ENCODE results near the gene GJA3.
"Not testable (repeated sequence)": the region's sequence is repeated elsewhere in the genome, so short reads cannot be mapped to it uniquely, and the experiment has no call there.

Gene GJA3

GRCh38 chr13:20182231-20182846 is 21.5 kb upstream of the GJA3 start:
- DNase-seq (ENCODE audit: low read depth): no peak

- DNase-seq (ENCODE audit: low read depth): no peak
Measured at GRCh38 chr13:20181188-20181587, 20.3 kb upstream of the GJA3 start.

- DNase-seq (ENCODE audit: low read depth): no peak
Measured at GRCh38 chr13:20178156-20178555, 17.3 kb upstream of the GJA3 start.

- no peak for DNase-seq (ENCODE audit: low read depth)
Measured at GRCh38 chr13:20177049-20177831, 16.4 kb upstream of the GJA3 start.

DNA sequence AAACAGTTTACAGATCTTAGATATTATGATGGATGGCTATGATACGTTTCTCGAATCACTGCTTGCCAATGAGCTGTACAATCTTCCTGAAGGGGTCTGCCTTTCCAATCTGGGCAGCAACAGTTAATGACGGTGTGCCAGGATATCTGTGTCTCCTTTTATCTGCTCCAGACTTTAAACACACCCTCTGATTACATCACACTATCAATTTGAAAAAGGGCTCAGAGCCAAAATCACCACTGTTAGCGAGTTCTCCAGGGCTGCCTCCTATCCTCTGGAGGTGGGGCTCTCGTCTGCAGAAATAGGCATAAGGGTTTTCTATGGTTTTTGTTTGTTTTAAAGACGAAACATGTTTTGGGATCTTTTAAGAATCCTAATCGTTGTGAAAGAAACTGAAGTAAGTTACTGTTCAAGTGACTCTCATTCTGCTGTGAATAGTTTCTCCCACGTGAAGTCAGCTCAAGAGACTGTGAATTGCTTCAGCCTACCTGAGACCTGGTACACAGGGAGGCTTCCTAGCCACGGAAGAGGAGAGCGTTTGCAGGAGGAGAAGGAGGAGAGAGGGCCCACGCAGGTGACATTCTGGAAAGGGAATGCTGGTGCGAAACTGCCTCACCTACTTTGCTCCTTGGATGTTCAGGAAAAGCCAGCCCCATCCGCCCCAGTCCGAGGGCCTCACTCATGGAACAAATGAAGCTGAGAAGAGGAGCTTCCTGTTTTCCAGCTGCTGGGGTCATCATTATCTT is 15.2 kb upstream of the GJA3 start:
- DNase-seq (ENCODE audit: low read depth): no peak

GRCh38 chr13:20175406-20175794 is 14.5 kb upstream of the GJA3 start:
- DNase-seq (ENCODE audit: low read depth): no peak

DNA sequence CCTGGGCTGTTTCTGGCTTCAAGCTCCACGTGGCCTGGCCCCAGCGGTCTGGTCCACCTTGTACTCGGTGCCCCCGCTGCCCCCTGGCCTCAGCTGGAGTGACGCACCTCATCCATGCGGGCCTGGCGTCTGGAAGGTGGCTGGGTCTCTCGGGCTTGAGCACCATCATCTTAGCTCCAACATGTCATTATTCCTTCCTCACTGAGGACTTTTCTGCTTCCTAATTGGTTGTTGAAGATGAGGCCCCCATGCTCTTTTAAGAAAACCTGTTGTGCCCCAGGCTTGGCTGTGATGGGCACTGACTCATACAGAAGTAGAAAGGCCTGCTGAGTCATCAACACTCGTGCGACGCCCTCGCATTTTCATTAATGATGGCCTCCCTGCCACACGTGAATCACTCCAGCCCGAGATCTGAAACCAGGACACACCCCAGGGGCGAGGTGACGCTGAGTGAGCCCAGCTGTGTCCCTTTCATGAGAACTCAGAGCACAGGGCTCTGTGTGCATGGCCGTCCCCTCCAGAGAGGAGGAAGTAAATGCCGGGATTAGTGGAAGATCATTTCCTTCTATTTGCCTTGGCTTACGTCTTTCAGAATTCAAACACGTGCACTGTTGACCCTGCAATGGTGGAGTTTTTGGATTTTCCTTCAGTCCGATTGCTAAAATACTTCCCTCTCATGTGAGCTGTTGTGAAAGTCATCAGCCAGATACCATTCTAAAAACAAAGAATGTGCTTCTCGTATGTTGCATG is 14.0 kb upstream of the GJA3 start:
- peak; percentile 20 for DNase-seq (ENCODE audit: low read depth)

GRCh38 chr13:20173116-20173746 is 12.4 kb upstream of the GJA3 start:
- DNase-seq (ENCODE audit: low read depth): no peak

GRCh38 chr13:20171364-20171763 is 10.5 kb upstream of the GJA3 start:
- DNase-seq (ENCODE audit: low read depth): no peak

DNA sequence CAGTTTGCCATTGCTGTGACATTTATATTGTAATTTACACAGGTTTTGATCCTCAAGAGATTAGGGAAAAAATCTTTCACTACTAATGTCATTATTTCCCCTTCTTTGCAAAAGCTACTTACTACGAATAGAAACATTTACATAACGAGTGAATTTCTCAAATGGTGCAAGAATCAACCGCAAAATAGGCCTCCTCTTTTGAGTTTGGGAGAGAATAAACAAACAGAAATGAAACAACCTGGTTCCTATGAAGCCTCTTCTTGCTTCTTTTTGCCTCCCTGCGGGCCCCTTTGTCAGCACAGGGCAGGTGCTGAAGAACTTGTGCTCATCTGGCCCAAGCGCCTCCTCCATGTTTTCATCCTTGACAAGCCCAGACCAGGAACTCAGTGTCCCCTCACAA is 10.1 kb upstream of the GJA3 start:
- no peak for DNase-seq (ENCODE audit: low read depth)

GRCh38 chr13:20168396-20168795 is 7.5 kb upstream of the GJA3 start:
- DNase-seq (ENCODE audit: low read depth): no peak

DNA sequence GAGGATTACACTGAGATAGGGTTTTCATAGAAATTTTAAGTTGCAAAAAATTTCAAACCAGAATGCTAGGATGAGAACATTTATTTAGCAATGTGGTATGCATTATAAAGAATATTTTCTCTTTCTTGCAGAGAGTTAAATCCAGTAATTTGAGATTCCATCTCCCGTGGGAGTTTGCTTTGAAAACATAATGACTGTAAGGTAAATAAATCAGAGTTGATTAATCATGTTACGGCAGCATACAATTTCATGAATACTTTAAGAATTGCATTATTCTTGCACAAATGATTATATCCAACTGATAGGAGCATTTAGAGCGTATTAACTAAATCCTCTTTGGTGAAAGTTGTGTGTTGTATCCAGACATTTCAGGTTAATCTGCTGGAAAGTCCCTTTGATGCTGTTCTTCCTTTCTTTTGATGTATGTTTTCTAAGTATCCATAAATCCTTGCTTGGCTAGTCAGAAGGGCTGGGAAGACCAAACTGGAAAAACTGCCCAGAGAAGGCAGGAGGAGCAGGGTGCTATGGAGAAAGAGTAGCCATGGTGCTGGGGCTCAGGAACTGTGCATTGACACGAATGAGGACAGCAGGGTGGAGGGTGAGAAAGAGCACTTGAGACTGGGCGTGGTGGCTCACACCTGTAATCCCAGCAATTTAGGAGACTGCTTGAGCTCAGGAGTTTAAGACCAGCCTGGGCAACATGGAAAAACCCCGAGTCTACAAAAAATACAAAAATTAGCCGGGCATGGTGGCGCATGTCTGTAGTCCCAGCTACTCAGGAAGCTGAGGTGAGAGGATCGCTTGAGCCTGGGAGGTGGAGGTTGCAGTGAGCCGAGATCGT is 4.8 kb upstream of the GJA3 start:
- no peak for DNase-seq (ENCODE audit: low read depth)

DNA sequence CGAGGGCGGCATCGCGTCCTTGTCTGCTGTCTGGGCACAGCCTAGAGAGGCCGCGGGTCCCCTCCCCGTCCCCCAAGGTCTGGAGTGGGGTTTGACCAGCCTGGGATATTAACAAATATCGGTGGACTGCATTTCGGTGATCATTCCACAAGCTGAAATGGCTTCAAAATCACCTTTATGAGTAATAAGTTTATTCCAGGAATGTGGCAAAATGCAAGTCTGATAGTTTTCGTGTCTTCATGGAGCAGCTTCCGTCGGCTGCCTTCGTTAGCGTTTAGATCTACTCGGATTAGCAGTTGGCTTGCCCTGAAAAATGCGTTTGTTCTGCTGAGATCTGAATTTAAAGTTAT is 1.1 kb upstream of the GJA3 start:
- DNase-seq (ENCODE audit: low read depth): no peak

DNA sequence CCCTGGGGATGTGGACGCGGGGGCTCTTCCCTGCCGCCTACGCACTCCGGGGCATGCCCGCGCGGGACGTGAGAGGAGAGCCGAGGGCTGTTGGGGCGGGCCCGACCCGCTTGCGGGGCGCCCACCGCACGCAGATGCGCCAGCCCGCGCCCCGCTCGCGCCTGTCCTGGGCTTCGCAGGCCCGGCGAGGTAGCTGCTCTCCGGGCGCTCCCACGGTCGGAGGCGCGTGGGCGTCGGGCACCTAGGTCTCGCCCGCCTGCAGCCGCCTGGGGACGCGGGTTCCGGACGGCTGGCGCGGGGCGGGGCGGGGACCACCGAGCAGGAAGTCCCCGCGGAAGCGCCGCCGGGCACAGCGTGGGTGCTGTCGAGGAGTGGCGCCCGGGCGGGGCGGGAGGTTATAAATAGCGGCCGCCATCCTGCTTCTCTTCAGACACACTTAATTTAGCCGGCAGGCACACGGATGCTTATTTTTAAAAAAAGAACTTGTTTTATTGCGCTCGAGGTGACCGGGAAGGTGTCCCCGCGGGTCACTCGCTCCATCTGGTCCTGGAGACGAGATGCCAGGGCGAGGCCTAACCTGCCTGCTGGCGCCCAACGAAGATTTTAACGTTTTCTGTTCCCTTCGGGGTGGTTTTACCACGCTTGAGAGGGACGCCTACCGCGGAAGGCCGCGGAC is 561 bp upstream of the GJA3 start:
- peak; percentile 21 for DNase-seq (ENCODE audit: low read depth)

GRCh38 chr13:20159646-20160305 is 1.1 kb downstream of the GJA3 start:
- DNase-seq (ENCODE audit: low read depth): no peak

GRCh38 chr13:20157151-20157796 is 3.6 kb downstream of the GJA3 start:
- DNase-seq (ENCODE audit: low read depth): no peak

- DNase-seq (ENCODE audit: low read depth): no peak
Measured at GRCh38 chr13:20156702-20157101, 4.2 kb downstream of the GJA3 start.

GRCh38 chr13:20153290-20153689 is 7.6 kb downstream of the GJA3 start:
- DNase-seq (ENCODE audit: low read depth): not testable (repeated sequence)

GRCh38 chr13:20151612-20152011 is 9.2 kb downstream of the GJA3 start:
- no peak for DNase-seq (ENCODE audit: low read depth)
